ENCODE results near the gene FCN2.

FCN2 gene

GRCh38 chr9:134892221-134892620 lies 11.6 kb downstream of the FCN2 start:
- no peak overlapping the region for H3K4me3 ChIP-seq (replicated peaks; ENCODE audit: low read depth, low read length)
- no peak for DNase-seq (ENCODE audit: low read depth)

GRCh38 chr9:134892820-134893420 lies 12.3 kb downstream of the FCN2 start:
- no peak for TF ChIP-seq CTCF (IDR thresholded peaks at IDR 0.05; ENCODE audit: low read length, missing control alignments)
- DNase-seq (ENCODE audit: low read depth) = no peak
- no peak overlapping the region for H3K4me3 ChIP-seq (replicated peaks; ENCODE audit: low read depth, low read length)

More at GRCh38 chr9:134892221-134892620, 11.6 kb downstream of the FCN2 start:
- no peak for TF ChIP-seq CTCF (IDR thresholded peaks at IDR 0.05; ENCODE audit: low read length, missing control alignments)

- no peak for DNase-seq (ENCODE audit: low read depth)
- H3K4me3 ChIP-seq (replicated peaks; ENCODE audit: low read depth, low read length) = no peak overlapping the region
- TF ChIP-seq CTCF (IDR thresholded peaks at IDR 0.05; ENCODE audit: low read length, missing control alignments) = no peak
Measured at GRCh38 chr9:134894136-134894860, 13.7 kb downstream of the FCN2 start.

GRCh38 chr9:134895097-134895496 lies 14.5 kb downstream of the FCN2 start:
- no peak for TF ChIP-seq CTCF (IDR thresholded peaks at IDR 0.05; ENCODE audit: low read length, missing control alignments)
- no peak for DNase-seq (ENCODE audit: low read depth)
- no peak overlapping the region for H3K4me3 ChIP-seq (replicated peaks; ENCODE audit: low read depth, low read length)

- DNase-seq (ENCODE audit: low read depth) = peak; percentile 22
- no peak for TF ChIP-seq CTCF (IDR thresholded peaks at IDR 0.05; ENCODE audit: low read length, missing control alignments)
- no peak overlapping the region for H3K4me3 ChIP-seq (replicated peaks; ENCODE audit: low read depth, low read length)
Measured at GRCh38 chr9:134895567-134895907, 14.9 kb downstream of the FCN2 start.

GRCh38 chr9:134895908-134896833 lies 15.6 kb downstream of the FCN2 start:
- peak; percentile 86 for DNase-seq (ENCODE audit: low read depth)

More at GRCh38 chr9:134895908-134896833, 15.6 kb downstream of the FCN2 start:
- no peak for TF ChIP-seq CTCF (IDR thresholded peaks at IDR 0.05; ENCODE audit: low read length, missing control alignments)
- no peak overlapping the region for H3K4me3 ChIP-seq (replicated peaks; ENCODE audit: low read depth, low read length)
